A549 (cell line): ENCODE data around the gene KCNIP4. TPM values are rescaled to one million over a fixed set of nuclear protein-coding genes. Genes with fewer than 3 reads are reported as not detected.

Source experiments
- ATAC-seq, 2 experiments: fragments of 200-7000 bp in 1 of 2; fragments of >200 bp in 1 of 2; cut with Nextera tagmentation in 1 of 2; cut with Tn5 transposase in 1 of 2; 3 replicates each; pipeline versions ENCODE4 v1.8.0 to v1.9.1; 2018 to 2020; ENCODE audit warnings: mild to moderate bottlenecking in 1 of 2, moderate library complexity in 1 of 2
- CTCF ChIA-PET: fragments of 300-600 bp; sonication (Branson Sonifier 250); formaldehyde crosslinking; extraction: SDS; loops from one replicate; lab custom pipeline; 2021; ENCODE audit warnings: antibody characterized with exemption, inconsistent platforms; lab: Yijun Ruan, JAX
- POLR2A ChIA-PET: fragments of 350-600 bp; formaldehyde crosslinking; extraction: SDS; loops from one replicate; lab custom pipeline; 2021; ENCODE audit warnings: antibody characterized with exemption, inconsistent platforms; lab: Yijun Ruan, JAX
- DNase-seq, 2 experiments: peaks; one replicate each; pipeline versions ENCODE4 v3.0.0 to v3.0.0-alpha.2; 2011 to 2016; ENCODE audit warnings: low read depth in 1 of 2, low spot score in 1 of 2
- FAIRE-seq: peaks from 2 replicates; lab custom pipeline; 2011; peaks lifted over from hg19 to GRCh38; lab: Jason Lieb, UNC
- H3K27ac ChIP-seq, 2 experiments: fragments of >200 bp; sonication (Bioruptor Twin); formaldehyde crosslinking; 3 replicates each; pipeline ENCODE4 v1.5.1; 2016 to 2017
- H3K4me1 ChIP-seq: fragments of >200 bp; sonication (Bioruptor Twin); formaldehyde crosslinking; 3 replicates; pipeline ENCODE4 v1.6.1; 2016
- H3K4me2 ChIP-seq: fragments of >200 bp; sonication (Bioruptor Twin); formaldehyde crosslinking; 3 replicates; pipeline ENCODE4 v1.6.1; 2016
- H3K4me3 ChIP-seq: fragments of >200 bp; sonication (Bioruptor Twin); formaldehyde crosslinking; 3 replicates; pipeline ENCODE4 v1.5.1; 2016
- H3K9me3 ChIP-seq: fragments of >200 bp; sonication (Bioruptor Twin); formaldehyde crosslinking; 3 replicates; pipeline ENCODE4 v1.6.1; 2016
- CHD4 ChIP-seq: fragments of 200-600 bp; sonication (generic); IDR thresholded peaks from 2 replicates; pipeline ENCODE4 v1.6.1; 2016; ENCODE audit warnings: antibody characterized with exemption, mild to moderate bottlenecking, borderline replicate concordance
- EHF ChIP-seq: fragments of 250-450 bp; sonication (Bioruptor Pico); IDR thresholded peaks from 2 replicates; pipeline ENCODE4 v1.5.0; 2020; ENCODE audit warnings: mild to moderate bottlenecking
- EP300 ChIP-seq, 2 experiments: fragments of >200 bp; sonication (Bioruptor Twin); formaldehyde crosslinking; IDR thresholded peaks; 2 replicates in 1 of 2; 3 replicates in 1 of 2; pipeline ENCODE4 v1.6.1; 2016 to 2017
- ESRRA ChIP-seq: fragments of 150-350 bp; IDR thresholded peaks from 2 replicates; pipeline ENCODE4 v1.6.1; 2014; ENCODE audit warnings: mild to moderate bottlenecking, low read length, borderline replicate concordance
- FOXS1 ChIP-seq: fragments of 250-450 bp; sonication (Bioruptor Pico); IDR thresholded peaks from 2 replicates; pipeline ENCODE4 v1.5.0; 2020; ENCODE audit warnings: mild to moderate bottlenecking, moderate library complexity
- HEYL ChIP-seq: fragments of 250-450 bp; sonication (Bioruptor Pico); IDR thresholded peaks from 2 replicates; pipeline ENCODE4 v1.8.0; 2021; ENCODE audit warnings: mild to moderate bottlenecking, moderate library complexity
- HOXB5 ChIP-seq: fragments of 250-450 bp; sonication (Bioruptor Pico); IDR thresholded peaks from 2 replicates; pipeline ENCODE4 v1.5.0; 2020; ENCODE audit warnings: mild to moderate bottlenecking, moderate library complexity
- JUN ChIP-seq, 2 experiments: fragments of >200 bp; sonication (Bioruptor Twin); formaldehyde crosslinking; IDR thresholded peaks; 2 replicates in 1 of 2; 3 replicates in 1 of 2; pipeline ENCODE4 v1.6.1; 2016 to 2017
- KDM5A ChIP-seq: fragments of 200-600 bp; sonication (generic); IDR thresholded peaks from 2 replicates; pipeline ENCODE4 v1.6.1; 2016; ENCODE audit warnings: antibody characterized with exemption, mild to moderate bottlenecking
- NFE2L2 ChIP-seq: fragments of 150-350 bp; conservative IDR thresholded peaks from 2 replicates; pipeline ENCODE4 v1.6.1; 2014; ENCODE audit warnings: low read length
- NR3C1 ChIP-seq: fragments of >200 bp; sonication (Bioruptor Twin); formaldehyde crosslinking; IDR thresholded peaks from 3 replicates; pipeline ENCODE4 v1.6.1; 2017
- POLR2A ChIP-seq: IDR thresholded peaks from 2 replicates; pipeline ENCODE4 v1.6.1; 2012; ENCODE audit warnings: mild to moderate bottlenecking, low read length
- POLR2AphosphoS2 ChIP-seq: conservative IDR thresholded peaks from 2 replicates; pipeline ENCODE4 v1.6.1; 2012; ENCODE audit warnings: low read length, improper control_type of control experiment, inconsistent platforms
- RARB ChIP-seq: fragments of 250-450 bp; sonication (Bioruptor Pico); IDR thresholded peaks from 2 replicates; pipeline ENCODE4 v1.8.0; 2021; ENCODE audit warnings: mild to moderate bottlenecking, moderate library complexity
- RCOR1 ChIP-seq: fragments of 150-350 bp; IDR thresholded peaks from 2 replicates; pipeline ENCODE4 v1.6.1; 2014; ENCODE audit warnings: antibody characterized with exemption, low read length, low read depth
- SMC3 ChIP-seq: fragments of >200 bp; sonication (Bioruptor Twin); formaldehyde crosslinking; IDR thresholded peaks from 3 replicates; pipeline ENCODE4 v1.6.1; 2018; ENCODE audit warnings: inconsistent platforms
- TP53 ChIP-seq: fragments of 250-450 bp; sonication (Bioruptor Pico); IDR thresholded peaks from 2 replicates; pipeline ENCODE4 v1.5.0; 2021; ENCODE audit warnings: mild to moderate bottlenecking, moderate library complexity
- WGBS: methylation state at CpG from one replicate; pipeline ENCODE4 v1.1.6; 2017; ENCODE audit errors: missing lambda C conversion rate; 5-methylcytosine and 5-hydroxymethylcytosine counted together
- polyA plus RNA-seq, 4 experiments: library from polyadenylated mRNA; depleted of rRNA in 3 of 4; stranded (reverse); fragments of >200 nt; fragmentation: RNase III in 1 of 4; extraction: RNeasy Plus Mini Kit Qiagen cat#74134 plus additional on column Dnase treatment in 1 of 4; gene quantifications; 2 replicates in 3 of 4; 3 replicates in 1 of 4; pipeline ENCODE4 v1.2.3, GENCODE V29; 2011 to 2017
- TF ChIP-seq, protein P1 (sequence below): IDR thresholded peaks from 2 replicates; pipeline ENCODE4 v1.6.1; 2012; ENCODE audit warnings: low read depth, borderline replicate concordance
- TF ChIP-seq, protein P2 (sequence below): IDR thresholded peaks from 2 replicates; pipeline ENCODE4 v1.6.1; 2012
- TF ChIP-seq, protein P3 (sequence below): fragments of 250-450 bp; sonication (Bioruptor Pico); IDR thresholded peaks from 2 replicates; pipeline ENCODE4 v1.5.0; 2021; ENCODE audit warnings: mild to moderate bottlenecking, moderate library complexity, borderline replicate concordance
- TF ChIP-seq, protein P4 (sequence below): IDR thresholded peaks from 2 replicates; pipeline ENCODE4 v1.6.1; 2012
- TF ChIP-seq, protein P5 (sequence below): fragments of 200-600 bp; sonication (generic); IDR thresholded peaks from 2 replicates; pipeline ENCODE4 v1.6.1; 2016; ENCODE audit warnings: antibody characterized with exemption, mild to moderate bottlenecking, moderate library complexity

Gene KCNIP4
- polyA plus RNA-seq, 2 of the 4 experiments (the other 2 are of a cell fraction) = not detected

DNA sequence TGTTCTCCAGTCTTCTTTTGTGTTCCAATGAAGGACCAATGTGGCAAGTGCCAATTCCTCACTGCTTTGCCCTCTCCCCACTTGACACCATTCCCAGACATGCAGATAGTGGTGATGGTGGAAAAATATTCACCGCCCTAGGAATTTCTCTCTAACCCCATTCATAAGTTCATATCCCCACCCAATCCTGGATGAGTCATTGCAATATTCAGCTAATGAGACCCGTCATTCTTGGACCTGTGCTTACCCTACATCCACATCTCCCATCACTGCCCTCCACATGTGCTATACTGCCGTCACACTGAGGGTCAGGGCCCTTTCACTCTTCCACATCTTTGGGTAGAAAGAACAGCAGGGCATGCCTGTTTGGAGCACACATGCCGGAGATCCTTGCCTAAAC is 199.2 kb downstream of the KCNIP4 start:
- no peak overlapping the region for H3K4me3 ChIP-seq
- POLR2A ChIA-PET = no interaction called here
- H3K4me1 ChIP-seq = no peaks in the 10 kb centered on the region
- 27% methylated on average over 4 of the region's 4 CpGs for WGBS
- H3K27ac ChIP-seq = no peak overlapping the region
- DNase-seq = no peak
- no peak overlapping the region for H3K4me2 ChIP-seq
- TF ChIP-seq ESRRA (no peak), TP53 (CRISPR knock-in tag) (no peak), NR3C1 (no peak), POLR2AphosphoS2 (no peak)
- no peaks in the 10 kb centered on the region for H3K9me3 ChIP-seq
- ATAC-seq = no peak
- no peak for FAIRE-seq
- CTCF ChIA-PET = no interaction called here

DNA sequence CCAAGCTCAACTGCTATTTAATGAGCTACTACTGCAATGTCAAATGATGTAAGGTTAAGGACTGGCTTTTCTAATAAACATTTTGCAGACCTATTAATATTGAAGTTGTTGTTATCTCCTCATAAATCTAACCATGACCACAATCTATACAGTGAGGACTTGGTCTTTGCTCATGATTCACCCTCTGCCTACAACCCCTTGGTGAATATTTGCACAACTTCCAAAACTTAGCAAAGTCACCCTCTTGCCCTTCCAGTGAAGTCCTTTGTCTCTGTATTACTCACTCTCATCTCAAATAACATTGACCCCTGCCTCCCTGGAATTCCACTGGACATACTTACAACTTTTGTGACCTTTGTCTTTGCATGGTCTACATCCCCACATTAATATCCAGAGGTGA is 204.5 kb downstream of the KCNIP4 start:
- TF ChIP-seq, protein P1, sequence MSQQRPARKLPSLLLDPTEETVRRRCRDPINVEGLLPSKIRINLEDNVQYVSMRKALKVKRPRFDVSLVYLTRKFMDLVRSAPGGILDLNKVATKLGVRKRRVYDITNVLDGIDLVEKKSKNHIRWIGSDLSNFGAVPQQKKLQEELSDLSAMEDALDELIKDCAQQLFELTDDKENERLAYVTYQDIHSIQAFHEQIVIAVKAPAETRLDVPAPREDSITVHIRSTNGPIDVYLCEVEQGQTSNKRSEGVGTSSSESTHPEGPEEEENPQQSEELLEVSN = no peak
- TF ChIP-seq CHD4 (no peak), KDM5A (no peak), HOXB5 (CRISPR knock-in tag) (no peak), FOXS1 (CRISPR knock-in tag) (no peak), JUN (IDR thresholded peaks at IDR 0.05) (no peak), POLR2A (no peak)
- TF ChIP-seq, protein P2, sequence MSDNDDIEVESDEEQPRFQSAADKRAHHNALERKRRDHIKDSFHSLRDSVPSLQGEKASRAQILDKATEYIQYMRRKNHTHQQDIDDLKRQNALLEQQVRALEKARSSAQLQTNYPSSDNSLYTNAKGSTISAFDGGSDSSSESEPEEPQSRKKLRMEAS = no peak
- TF ChIP-seq, protein P3, sequence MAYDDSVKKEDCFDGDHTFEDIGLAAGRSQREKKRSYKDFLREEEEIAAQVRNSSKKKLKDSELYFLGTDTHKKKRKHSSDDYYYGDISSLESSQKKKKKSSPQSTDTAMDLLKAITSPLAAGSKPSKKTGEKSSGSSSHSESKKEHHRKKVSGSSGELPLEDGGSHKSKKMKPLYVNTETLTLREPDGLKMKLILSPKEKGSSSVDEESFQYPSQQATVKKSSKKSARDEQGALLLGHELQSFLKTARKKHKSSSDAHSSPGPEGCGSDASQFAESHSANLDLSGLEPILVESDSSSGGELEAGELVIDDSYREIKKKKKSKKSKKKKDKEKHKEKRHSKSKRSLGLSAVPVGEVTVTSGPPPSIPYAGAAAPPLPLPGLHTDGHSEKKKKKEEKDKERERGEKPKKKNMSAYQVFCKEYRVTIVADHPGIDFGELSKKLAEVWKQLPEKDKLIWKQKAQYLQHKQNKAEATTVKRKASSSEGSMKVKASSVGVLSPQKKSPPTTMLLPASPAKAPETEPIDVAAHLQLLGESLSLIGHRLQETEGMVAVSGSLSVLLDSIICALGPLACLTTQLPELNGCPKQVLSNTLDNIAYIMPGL (CRISPR knock-in tag) = no peak
- DNase-seq (no peak), FAIRE-seq (no peak), ATAC-seq (no peak)
- Histone ChIP-seq H3K4me3 (no peak overlapping the region), H3K4me2 (no peak overlapping the region), H3K27ac (no peak overlapping the region), H3K9me3 (no peaks in the 10 kb centered on the region), H3K4me1 (no peaks in the 10 kb centered on the region)
- ChIA-PET POLR2A (no interaction called here), CTCF (no interaction called here)

DNA sequence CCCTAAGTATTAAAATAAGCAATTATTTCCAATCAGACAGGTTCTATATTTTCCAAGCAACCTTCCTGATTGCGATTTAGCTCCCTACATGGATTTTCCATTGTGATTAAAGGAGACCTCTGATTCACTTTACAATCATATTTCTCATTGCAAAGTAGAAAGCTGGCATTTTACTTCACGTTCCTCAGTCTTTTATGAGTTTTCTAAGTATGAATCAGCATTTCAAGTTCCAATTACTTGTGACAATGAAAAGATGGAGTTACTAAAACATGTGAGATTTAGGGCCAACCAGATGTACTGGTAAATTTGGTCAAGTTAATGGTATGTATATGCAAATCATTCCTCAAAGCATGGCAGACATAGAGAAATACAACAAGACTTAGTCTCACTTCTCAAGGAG is 206.2 kb downstream of the KCNIP4 start:
- ChIA-PET POLR2A (no interaction called here), CTCF (no interaction called here)
- Histone ChIP-seq H3K4me1 (no peaks in the 10 kb centered on the region), H3K9me3 (no peaks in the 10 kb centered on the region), H3K27ac (no peak overlapping the region), H3K4me2 (no peak overlapping the region), H3K4me3 (no peak overlapping the region)
- TF ChIP-seq RCOR1 = no peak
- no peak for TF ChIP-seq NR3C1
- TF ChIP-seq, protein P4, sequence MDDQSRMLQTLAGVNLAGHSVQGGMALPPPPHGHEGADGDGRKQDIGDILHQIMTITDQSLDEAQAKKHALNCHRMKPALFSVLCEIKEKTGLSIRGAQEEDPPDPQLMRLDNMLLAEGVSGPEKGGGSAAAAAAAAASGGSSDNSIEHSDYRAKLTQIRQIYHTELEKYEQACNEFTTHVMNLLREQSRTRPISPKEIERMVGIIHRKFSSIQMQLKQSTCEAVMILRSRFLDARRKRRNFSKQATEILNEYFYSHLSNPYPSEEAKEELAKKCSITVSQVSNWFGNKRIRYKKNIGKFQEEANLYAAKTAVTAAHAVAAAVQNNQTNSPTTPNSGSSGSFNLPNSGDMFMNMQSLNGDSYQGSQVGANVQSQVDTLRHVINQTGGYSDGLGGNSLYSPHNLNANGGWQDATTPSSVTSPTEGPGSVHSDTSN = no peak
- TF ChIP-seq EHF (CRISPR knock-in tag) = no peak
- TF ChIP-seq NFE2L2 = no peak
- no peak for TF ChIP-seq EP300 (IDR thresholded peaks at IDR 0.05)
- TF ChIP-seq RARB (CRISPR knock-in tag) = no peak
- TF ChIP-seq ESRRA = no peak
- no peak for TF ChIP-seq SMC3
- no peak for TF ChIP-seq HEYL (CRISPR knock-in tag)
- TF ChIP-seq POLR2A = no peak
- no peak for TF ChIP-seq CHD4
- TF ChIP-seq, protein P5, sequence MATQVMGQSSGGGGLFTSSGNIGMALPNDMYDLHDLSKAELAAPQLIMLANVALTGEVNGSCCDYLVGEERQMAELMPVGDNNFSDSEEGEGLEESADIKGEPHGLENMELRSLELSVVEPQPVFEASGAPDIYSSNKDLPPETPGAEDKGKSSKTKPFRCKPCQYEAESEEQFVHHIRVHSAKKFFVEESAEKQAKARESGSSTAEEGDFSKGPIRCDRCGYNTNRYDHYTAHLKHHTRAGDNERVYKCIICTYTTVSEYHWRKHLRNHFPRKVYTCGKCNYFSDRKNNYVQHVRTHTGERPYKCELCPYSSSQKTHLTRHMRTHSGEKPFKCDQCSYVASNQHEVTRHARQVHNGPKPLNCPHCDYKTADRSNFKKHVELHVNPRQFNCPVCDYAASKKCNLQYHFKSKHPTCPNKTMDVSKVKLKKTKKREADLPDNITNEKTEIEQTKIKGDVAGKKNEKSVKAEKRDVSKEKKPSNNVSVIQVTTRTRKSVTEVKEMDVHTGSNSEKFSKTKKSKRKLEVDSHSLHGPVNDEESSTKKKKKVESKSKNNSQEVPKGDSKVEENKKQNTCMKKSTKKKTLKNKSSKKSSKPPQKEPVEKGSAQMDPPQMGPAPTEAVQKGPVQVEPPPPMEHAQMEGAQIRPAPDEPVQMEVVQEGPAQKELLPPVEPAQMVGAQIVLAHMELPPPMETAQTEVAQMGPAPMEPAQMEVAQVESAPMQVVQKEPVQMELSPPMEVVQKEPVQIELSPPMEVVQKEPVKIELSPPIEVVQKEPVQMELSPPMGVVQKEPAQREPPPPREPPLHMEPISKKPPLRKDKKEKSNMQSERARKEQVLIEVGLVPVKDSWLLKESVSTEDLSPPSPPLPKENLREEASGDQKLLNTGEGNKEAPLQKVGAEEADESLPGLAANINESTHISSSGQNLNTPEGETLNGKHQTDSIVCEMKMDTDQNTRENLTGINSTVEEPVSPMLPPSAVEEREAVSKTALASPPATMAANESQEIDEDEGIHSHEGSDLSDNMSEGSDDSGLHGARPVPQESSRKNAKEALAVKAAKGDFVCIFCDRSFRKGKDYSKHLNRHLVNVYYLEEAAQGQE = no peak
- no peak for FAIRE-seq
- DNase-seq = no peak
- no peak for ATAC-seq
- WGBS = 2% methylated on average over 2 of the region's 2 CpGs
